Bronchial epithelial cell (primary cell): ENCODE results near the gene ARL6IP5. TPM values are rescaled to one million over a fixed set of nuclear protein-coding genes. Genes with fewer than 3 reads are reported as not detected.
A peak's percentile ranks its signal among the peaks of the same experiment; 100 is the strongest.

Source experiments
- DNase-seq: peaks from one replicate; pipeline ENCODE4 v3.0.0-alpha.2; 2010; ENCODE audit warnings: low read depth
- FAIRE-seq: peaks from 2 replicates; lab custom pipeline; 2011; peaks lifted over from hg19 to GRCh38; lab: Jason Lieb, UNC
- H3K27me3 ChIP-seq: 2 replicates; pipeline ENCODE4 v1.5.1; 2011; ENCODE audit warnings: low read length; ENCODE audit not compliant: control insufficient read depth, insufficient read depth
- H3K36me3 ChIP-seq: 2 replicates; pipeline ENCODE4 v1.5.1; 2011; ENCODE audit warnings: low read length; ENCODE audit not compliant: control insufficient read depth, insufficient read depth
- H3K4me3 ChIP-seq: 2 replicates; pipeline ENCODE4 v1.5.1; 2011; ENCODE audit warnings: mild to moderate bottlenecking, low read depth, low read length, control low read depth
- total RNA-seq: library from RNA; depleted of rRNA; stranded (reverse); fragments of >200 nt; gene quantifications from 2 replicates; pipeline ENCODE4 v1.2.1, GENCODE V29; 2014
- TF ChIP-seq, protein P1 (sequence below): IDR thresholded peaks from 2 replicates; pipeline ENCODE4 v1.5.1; 2011; ENCODE audit warnings: mild to moderate bottlenecking, moderate library complexity, low read length, control low read depth, inconsistent platforms; ENCODE audit not compliant: insufficient read depth, severe bottlenecking

ARL6IP5 gene
- total RNA-seq, 1 donor from 2014 or later, result 37.6 TPM

DNA sequence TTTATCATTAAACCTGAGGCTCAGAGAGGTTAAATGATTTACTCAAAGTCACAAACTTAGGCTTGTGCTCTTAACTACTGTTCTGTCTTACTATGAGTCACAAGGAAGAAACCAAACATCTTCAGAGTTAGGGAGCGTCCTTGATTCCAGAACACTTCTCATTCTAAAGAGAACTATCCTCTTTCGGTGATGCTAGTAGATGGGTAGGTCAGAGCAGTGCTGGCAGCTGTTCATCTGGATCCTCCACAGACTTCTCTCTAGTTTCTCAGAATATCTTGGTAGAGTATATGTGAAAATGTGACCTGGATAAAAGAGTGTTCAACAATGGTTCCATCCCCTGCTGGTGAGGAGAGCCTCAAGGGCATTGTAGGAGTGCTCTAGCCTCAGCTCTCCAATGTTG, 3.3 kb downstream of the ARL6IP5 start:
- FAIRE-seq, result no peak

DNA sequence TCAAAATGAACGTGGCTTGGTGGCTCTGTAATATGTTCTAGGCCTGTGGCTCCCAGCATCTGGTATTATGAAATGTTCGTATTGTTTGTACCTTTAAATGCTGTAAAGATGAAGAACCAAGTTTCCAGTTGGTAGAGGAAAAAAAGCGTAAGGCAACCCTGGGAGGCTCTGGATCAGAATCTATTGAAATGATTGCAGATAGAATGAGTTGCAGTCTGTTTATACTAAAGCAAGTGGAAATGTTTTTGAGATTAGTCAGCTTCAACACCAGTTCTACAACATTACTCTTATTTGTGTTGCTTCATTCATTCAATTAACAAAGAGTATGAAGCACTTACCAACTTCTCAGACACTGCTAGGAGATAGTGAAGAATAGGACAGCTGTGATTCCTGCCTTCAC, 5.3 kb downstream of the ARL6IP5 start:
- FAIRE-seq (no peak), DNase-seq (peak; percentile 95)
- no peaks in the 10 kb centered on the region for H3K27me3 ChIP-seq
- TF ChIP-seq, protein P1, sequence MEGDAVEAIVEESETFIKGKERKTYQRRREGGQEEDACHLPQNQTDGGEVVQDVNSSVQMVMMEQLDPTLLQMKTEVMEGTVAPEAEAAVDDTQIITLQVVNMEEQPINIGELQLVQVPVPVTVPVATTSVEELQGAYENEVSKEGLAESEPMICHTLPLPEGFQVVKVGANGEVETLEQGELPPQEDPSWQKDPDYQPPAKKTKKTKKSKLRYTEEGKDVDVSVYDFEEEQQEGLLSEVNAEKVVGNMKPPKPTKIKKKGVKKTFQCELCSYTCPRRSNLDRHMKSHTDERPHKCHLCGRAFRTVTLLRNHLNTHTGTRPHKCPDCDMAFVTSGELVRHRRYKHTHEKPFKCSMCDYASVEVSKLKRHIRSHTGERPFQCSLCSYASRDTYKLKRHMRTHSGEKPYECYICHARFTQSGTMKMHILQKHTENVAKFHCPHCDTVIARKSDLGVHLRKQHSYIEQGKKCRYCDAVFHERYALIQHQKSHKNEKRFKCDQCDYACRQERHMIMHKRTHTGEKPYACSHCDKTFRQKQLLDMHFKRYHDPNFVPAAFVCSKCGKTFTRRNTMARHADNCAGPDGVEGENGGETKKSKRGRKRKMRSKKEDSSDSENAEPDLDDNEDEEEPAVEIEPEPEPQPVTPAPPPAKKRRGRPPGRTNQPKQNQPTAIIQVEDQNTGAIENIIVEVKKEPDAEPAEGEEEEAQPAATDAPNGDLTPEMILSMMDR, result no peak
- no peak overlapping the region for H3K4me3 ChIP-seq
- peaks cover 4% of the 10 kb centered on the region for H3K36me3 ChIP-seq

More for the DNA sequence above, 3.3 kb downstream of the ARL6IP5 start:
- TF ChIP-seq, protein P1, result no peak
- no peaks in the 10 kb centered on the region for H3K27me3 ChIP-seq
- DNase-seq, result peak; percentile 71
- H3K36me3 ChIP-seq, result no peaks in the 10 kb centered on the region
- H3K4me3 ChIP-seq, result no peak overlapping the region

DNA sequence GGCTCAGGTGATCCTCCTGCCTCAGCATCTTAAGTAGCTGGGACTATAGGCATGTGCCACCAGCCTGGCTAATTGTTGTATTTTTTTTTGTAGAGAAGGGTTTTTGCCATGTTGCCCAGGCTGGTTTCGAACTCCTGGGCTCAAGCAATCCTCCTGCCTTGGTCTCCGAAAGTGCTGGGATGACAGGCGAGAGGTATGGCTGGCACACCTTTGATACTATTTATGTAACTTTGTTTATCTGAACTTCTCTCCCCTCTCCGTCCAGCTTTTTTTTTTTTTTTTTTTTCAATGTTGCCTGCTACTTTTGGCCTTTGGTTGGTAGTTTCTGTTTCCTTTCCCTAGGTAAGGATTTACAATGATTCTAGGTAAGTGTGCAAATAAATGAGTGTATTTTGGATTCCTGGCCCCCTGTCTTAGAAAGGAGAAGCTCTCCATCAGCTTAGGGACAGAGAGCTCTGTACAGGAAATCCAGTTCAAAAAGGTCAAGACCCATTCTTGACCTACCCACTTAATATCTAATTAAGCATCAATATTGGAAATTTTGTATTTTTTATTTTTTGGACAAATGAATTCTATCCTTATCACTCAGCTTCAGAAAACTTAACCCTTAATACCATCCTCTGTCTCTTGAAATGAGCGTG, 6.8 kb downstream of the ARL6IP5 start:
- Histone ChIP-seq H3K27me3 (no peaks in the 10 kb centered on the region), H3K36me3 (peaks cover 6% of the 10 kb centered on the region), H3K4me3 (no peak overlapping the region)
- TF ChIP-seq, protein P1, result no peak
- FAIRE-seq, result no peak
- no peak for DNase-seq

DNA sequence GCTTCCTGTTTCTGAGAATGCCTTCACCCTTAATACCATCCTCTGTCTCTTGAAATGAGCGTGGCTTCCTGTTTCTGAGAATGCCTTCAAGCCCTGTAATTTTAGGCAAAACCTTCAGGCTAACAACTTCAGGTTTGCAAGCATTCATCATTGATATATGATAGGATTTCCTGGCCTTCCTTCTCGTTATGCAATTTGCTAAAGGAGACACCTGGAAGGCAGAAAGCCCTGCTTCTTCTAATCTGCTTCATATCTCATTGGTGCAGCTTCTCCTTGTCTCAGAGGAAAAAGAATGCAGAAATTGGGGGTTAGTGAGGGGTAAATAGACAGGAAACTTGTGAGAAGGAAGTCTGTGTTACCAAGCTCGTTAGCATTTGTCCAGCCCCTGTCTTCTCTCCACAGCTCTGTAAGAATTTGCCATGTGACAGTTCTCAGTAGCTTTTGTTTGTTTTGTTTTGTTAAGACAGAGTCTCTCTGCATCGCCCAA, 7.3 kb downstream of the ARL6IP5 start:
- Histone ChIP-seq H3K4me3 (no peak overlapping the region), H3K27me3 (no peaks in the 10 kb centered on the region), H3K36me3 (peaks cover 6% of the 10 kb centered on the region)
- TF ChIP-seq, protein P1, result no peak
- DNase-seq (no peak), FAIRE-seq (no peak)

DNA sequence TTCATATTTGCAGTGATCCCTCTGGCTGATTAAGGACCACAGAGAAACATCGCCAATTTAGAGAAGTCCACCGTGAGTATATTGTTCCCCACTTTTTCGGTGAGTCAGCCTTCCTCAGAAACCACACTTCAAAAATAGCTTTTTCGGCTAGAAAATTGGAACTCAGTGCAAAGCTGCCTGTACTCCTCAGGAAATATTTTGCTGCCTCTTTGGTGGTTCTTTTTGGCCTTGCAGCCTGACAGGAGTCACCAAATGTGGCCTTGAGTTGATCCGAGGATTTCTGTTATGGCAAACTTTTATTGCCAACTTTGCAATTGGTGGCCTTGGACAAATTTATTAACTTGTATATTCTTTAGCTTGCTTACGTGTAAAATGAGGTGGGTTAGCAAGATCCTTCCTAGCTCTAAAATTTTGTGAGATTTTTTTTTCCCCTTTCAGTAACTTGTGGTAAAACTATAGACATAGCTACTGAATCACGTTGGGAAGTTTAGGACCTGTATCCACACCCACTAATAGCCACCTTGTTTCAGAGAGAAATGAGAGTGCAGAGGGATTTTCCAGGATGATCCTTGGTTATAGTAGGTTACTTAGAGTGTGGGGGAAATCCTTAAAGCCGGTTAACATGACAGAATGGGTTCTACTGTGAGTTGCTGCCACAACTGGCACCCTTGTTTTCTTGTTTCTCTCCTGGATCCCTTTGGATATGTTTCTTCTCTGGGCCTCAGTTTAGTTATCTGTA, 9.9 kb downstream of the ARL6IP5 start:
- Histone ChIP-seq H3K36me3 (peaks cover 7% of the 10 kb centered on the region), H3K27me3 (no peaks in the 10 kb centered on the region), H3K4me3 (no peak overlapping the region)
- DNase-seq, result no peak
- FAIRE-seq, result no peak
- TF ChIP-seq, protein P1, result no peak
